T-cell (primary cell): ENCODE measurements around the gene NOTCH1. TPM values are rescaled to one million over a fixed set of nuclear protein-coding genes. Genes with fewer than 3 reads are reported as not detected.

ENCODE experiments used
- ATAC-seq, 4 experiments: fragments of 200-7000 bp in 3 of 4; fragments of 150-1000 bp in 1 of 4; cut with Tn5 transposase; replicated peaks in 1 of 4; 1 replicate in 3 of 4; 2 replicates in 1 of 4; pipeline ENCODE4 v1.10.0; 2021; ENCODE audit warnings: moderate library complexity in 3 of 4, mild to moderate bottlenecking in 2 of 4, moderate number of reproducible peaks in 1 of 4
- CTCF ChIA-PET, 2 donors: fragments of 300-600 bp; sonication (Branson Sonifier 250); formaldehyde crosslinking; loops; one replicate each; lab custom pipeline; 2022; ENCODE audit warnings: antibody characterized with exemption in 2 of 2; lab: Charles Lee
- POLR2A ChIA-PET, 2 donors: fragments of 300-600 bp; sonication (Branson Sonifier 250); formaldehyde crosslinking; loops; one replicate each; lab custom pipeline; 2022; ENCODE audit warnings: antibody characterized with exemption in 2 of 2; lab: Charles Lee
- DNase-seq, 35 experiments: peaks; one replicate each; pipeline versions ENCODE4 v3.0.0 to v3.0.0-alpha.2; 2013 to 2023
- H3K27ac ChIP-seq: one replicate; pipeline ENCODE4 v1.5.1; 2013; ENCODE audit warnings: low read length
- H3K27me3 ChIP-seq, 2 experiments: replicated peaks in 1 of 2; 1 replicate in 1 of 2; 2 replicates in 1 of 2; pipeline versions ENCODE4 v1.6.1 to v1.7.0; 2013; ENCODE audit warnings: low read length in 1 of 2, mixed read lengths in 1 of 2; ENCODE audit not compliant: control insufficient read depth in 2 of 2, insufficient read depth in 2 of 2; ENCODE audit errors: extremely low read depth in 1 of 2
- H3K36me3 ChIP-seq, 2 donors: 1 replicate in 1 of 2; 2 replicates in 1 of 2; pipeline versions ENCODE4 v1.6.1 to v1.7.0; 2013; ENCODE audit warnings: low read length in 1 of 2; ENCODE audit not compliant: control insufficient read depth in 2 of 2, insufficient read depth in 1 of 2; ENCODE audit errors: extremely low read depth in 1 of 2
- H3K4me1 ChIP-seq, 2 experiments: 1 replicate in 1 of 2; 2 replicates in 1 of 2; pipeline versions ENCODE4 v1.6.1 to v1.7.0; 2013; ENCODE audit warnings: low read length in 2 of 2, mixed read lengths in 1 of 2; ENCODE audit not compliant: insufficient read depth in 2 of 2, control insufficient read depth in 1 of 2; ENCODE audit errors: extremely low read depth in 1 of 2
- H3K4me3 ChIP-seq, 2 donors: 1 replicate in 1 of 2; 2 replicates in 1 of 2; pipeline versions ENCODE4 v1.5.1 to v1.7.0; 2013; ENCODE audit warnings: mild to moderate bottlenecking in 2 of 2, low read length in 1 of 2, moderate library complexity in 1 of 2; ENCODE audit not compliant: control insufficient read depth in 1 of 2; ENCODE audit errors: extremely low read depth in 1 of 2
- H3K9me3 ChIP-seq: 2 replicates; pipeline ENCODE4 v1.7.0; 2013
- H3K27ac Mint-ChIP-seq, 2 donors: one replicate each; pipeline ENCODE4 v1.8.0; 2020 to 2021; ENCODE audit warnings: mild to moderate bottlenecking in 2 of 2, mixed read lengths in 2 of 2
- H3K27me3 Mint-ChIP-seq, 2 donors: one replicate each; pipeline ENCODE4 v1.8.0; 2021 to 2022; ENCODE audit warnings: mixed read lengths in 2 of 2
- H3K36me3 Mint-ChIP-seq: one replicate; pipeline ENCODE4 v1.8.0; 2021; ENCODE audit warnings: mixed read lengths
- H3K4me1 Mint-ChIP-seq, 3 donors: one replicate each; pipeline ENCODE4 v1.8.0; 2020 to 2022; ENCODE audit warnings: mixed read lengths in 3 of 3, mild to moderate bottlenecking in 1 of 3
- H3K4me3 Mint-ChIP-seq, 3 donors: one replicate each; pipeline ENCODE4 v1.8.0; 2020 to 2022; ENCODE audit warnings: mild to moderate bottlenecking in 3 of 3, mixed read lengths in 3 of 3, moderate library complexity in 3 of 3
- H3K9me3 Mint-ChIP-seq, 3 donors: one replicate each; pipeline ENCODE4 v1.8.0; 2020 to 2022; ENCODE audit warnings: mixed read lengths in 3 of 3
- WGBS: methylation state at CpG from one replicate; pipeline ENCODE4 v1.1.5; 2013; ENCODE audit warnings: missing lambda C conversion rate; ENCODE audit not compliant: insufficient coverage; 5-methylcytosine and 5-hydroxymethylcytosine counted together
- total RNA-seq, 35 experiments: library from RNA in 6 of 35; stranded (reverse) in 6 of 35; fragments of 120-200 nt in 1 of 35; gene quantifications; one replicate each; pipeline versions ENCODE4 v1.2.1 to v1.2.4 and lab custom pipeline; 2013 to 2026

The NOTCH1 gene
- total RNA-seq, 5 donors from 2014 or later (not counting 1 experiment from before 2014, with no cell fraction given): 50.1 to 96.1 (median 84.1) TPM

DNA sequence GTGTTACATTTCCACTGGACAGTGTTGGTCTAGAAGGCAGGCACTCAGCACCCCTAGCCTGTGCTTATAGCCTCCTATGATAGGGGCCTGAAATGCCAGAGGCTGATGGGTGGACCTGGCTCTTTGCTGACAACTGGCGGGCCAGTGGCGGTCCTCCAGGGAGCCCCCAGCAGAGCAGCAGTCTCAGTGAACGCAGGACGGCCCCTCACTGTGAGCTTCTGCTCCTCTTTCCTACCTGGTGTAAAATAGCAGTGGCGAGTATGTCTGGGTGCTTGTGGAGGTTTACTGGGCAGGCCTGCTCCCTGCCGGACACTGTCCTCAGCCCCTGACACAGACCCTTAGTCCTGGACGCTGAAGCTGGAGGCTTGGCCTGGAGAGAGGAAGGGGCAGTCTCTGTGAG, 59.7 kb downstream of the NOTCH1 start:
- no peak for ATAC-seq
- ChIA-PET CTCF (interaction anchor here (0.6 to 2.2 kb wide), 5 partner anchors 48 to 202 kb away, joined by 3 to 5 read pairs (median 3); no protein-coding TSS in a partner anchor), POLR2A (no interaction called here)
- Histone ChIP-seq H3K27ac (no peak overlapping the region), H3K27me3 (peaks cover 0 to 11% of the 10 kb centered on the region in 2 experiments), H3K36me3 (no peaks in the 10 kb centered on the region), H3K4me3 (no peak overlapping the region), H3K4me1 (peaks cover 7 to 32% of the 10 kb centered on the region in 2 experiments), H3K9me3 (no peaks in the 10 kb centered on the region)
- H3K27ac Mint-ChIP-seq: no peak overlapping the region
- no peak overlapping the region for H3K4me3 Mint-ChIP-seq
- H3K9me3 Mint-ChIP-seq: no peaks in the 10 kb centered on the region
- WGBS: 100% methylated on average over 2 of the region's 7 CpGs
- peaks cover 18 to 25% (median 20%) of the 10 kb centered on the region in 3 donors for H3K4me1 Mint-ChIP-seq
- H3K27me3 Mint-ChIP-seq: no peaks in the 10 kb centered on the region
- no peaks in the 10 kb centered on the region for H3K36me3 Mint-ChIP-seq
- DNase-seq: no peak

DNA sequence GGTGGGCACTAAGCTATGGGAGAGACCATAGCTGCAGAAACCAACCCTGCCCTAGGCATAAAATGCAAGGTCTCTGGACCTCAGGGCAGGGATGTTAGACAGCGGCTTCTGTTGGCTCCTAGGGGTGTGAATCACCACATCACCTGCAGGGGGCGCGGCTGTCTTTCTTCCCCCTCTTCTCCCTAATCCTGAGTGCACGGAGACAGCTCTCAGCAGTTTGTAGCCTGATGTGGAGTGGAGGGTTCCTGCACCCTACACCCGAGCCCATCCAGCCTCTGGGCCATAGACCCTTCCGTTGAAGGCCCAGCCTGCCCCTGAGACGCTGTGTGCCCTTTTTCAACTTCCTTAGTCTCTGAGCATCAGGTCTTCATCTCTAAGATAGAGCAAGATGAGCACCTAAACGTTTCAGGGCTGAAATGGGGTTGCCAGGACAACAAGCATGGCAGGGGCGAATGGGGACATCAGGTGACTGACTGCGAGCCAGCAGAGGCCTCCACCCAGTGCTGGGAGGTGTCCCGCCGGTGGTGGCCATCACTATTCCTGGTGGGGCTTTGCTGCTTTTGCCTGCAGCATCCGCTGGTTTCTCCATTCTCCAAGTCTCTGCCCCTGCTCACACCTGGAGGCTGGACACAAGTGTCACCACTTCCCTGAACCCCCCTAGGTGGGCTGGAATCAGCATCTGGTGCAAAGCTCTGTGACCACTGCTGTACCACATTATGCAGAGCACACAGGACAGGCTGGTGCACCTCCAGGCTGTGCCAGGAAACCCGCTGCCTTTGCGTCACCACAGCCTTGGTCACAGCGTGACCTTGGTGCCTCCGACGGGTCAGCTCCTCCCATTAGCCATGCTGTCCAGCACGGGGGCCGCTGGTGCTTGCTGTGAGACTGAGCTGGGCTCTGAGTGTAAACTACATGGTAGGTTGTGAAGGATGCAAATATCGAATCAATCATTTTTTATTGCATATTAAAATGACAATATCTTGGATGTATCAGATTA, 60.5 kb downstream of the NOTCH1 start:
- Histone ChIP-seq H3K4me3 (no peak overlapping the region), H3K27me3 (peaks cover 0 to 11% of the 10 kb centered on the region in 2 experiments), H3K9me3 (no peaks in the 10 kb centered on the region), H3K4me1 (peaks cover 7 to 36% of the 10 kb centered on the region in 2 experiments), H3K27ac (no peak overlapping the region), H3K36me3 (no peaks in the 10 kb centered on the region)
- 50% methylated on average over 10 of the region's 21 CpGs for WGBS
- Mint-ChIP-seq H3K27me3 (no peaks in the 10 kb centered on the region), H3K27ac (peak overlapping the region; percentile 36 to 52), H3K9me3 (no peaks in the 10 kb centered on the region), H3K36me3 (no peaks in the 10 kb centered on the region), H3K4me1 (peaks cover 21 to 26% (median 23%) of the 10 kb centered on the region in 3 donors), H3K4me3 (peak overlapping the region; percentile 53 to 73 (median 67))
- ChIA-PET POLR2A (interaction anchor here (0.6 kb wide), 2 partner anchors 242 to 243 kb away, joined by 3 to 9 read pairs; no protein-coding TSS in a partner anchor), CTCF (interaction anchor here (0.6 to 2.2 kb wide), 5 partner anchors 48 to 203 kb away, joined by 3 to 5 read pairs (median 4); no protein-coding TSS in a partner anchor)
- peak; percentile 55 to 90 (median 77) for DNase-seq
- ATAC-seq: no peak

DNA sequence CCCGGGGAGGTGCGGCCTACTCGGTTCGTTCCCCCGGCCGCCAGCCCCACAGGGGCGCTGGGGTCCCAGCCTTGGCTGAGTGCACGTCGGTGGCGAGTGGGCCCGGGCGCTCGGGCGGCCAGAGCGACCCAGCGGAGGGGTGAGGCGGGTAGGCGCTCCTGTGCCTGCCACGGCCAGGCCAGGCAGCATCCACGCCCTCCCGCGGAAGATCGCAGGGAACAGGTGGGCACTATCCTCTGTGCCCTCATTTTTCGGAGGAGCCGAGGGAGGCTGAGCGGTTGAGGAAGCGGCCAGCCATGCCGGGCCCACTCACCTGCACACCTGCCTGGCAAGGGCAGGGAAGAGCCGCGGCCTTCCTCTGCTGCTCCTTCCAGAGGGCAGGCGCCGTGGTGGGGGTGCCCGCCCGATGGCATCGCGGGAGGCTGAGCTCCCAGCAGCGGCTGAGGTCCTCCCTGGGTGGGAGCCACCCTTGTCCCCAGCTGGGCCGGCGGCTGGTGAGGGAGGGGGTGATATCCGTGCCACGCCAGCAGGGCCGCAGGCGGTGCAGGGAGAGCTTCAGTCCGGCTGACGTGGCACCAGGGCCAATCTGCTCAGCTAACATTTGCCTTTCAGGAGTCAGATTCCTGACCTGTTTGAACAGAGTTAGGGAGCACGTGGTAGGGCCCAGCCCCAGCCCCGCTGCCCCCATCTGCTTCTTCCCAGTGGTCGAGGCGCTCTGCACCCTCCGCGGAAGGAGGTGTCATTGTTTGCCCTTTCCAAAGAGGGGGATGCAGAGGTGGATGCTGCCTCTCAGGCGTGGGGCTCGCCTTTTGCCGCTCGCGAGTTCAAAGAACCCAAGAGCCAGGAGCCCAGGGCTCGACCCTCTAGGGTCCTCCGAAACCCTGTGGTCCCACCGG, 61.4 kb downstream of the NOTCH1 start:
- peaks cover 0 to 11% of the 10 kb centered on the region in 2 experiments for H3K27me3 ChIP-seq
- Mint-ChIP-seq H3K4me1 (peaks cover 28 to 34% (median 31%) of the 10 kb centered on the region in 3 donors), H3K4me3 (peak overlapping the region; percentile 53 to 73 (median 67)), H3K9me3 (no peaks in the 10 kb centered on the region), H3K27ac (peak overlapping the region; percentile 36 to 39), H3K36me3 (peaks cover 3% of the 10 kb centered on the region), H3K27me3 (no peaks in the 10 kb centered on the region)
- peaks cover 0 to 4% of the 10 kb centered on the region in 2 donors for H3K36me3 ChIP-seq
- DNase-seq (peak in 16 of 35 experiments; percentile 6 to 42 (median 16)), ATAC-seq (no peak)
- peaks cover 7 to 46% of the 10 kb centered on the region in 2 experiments for H3K4me1 ChIP-seq
- H3K27ac ChIP-seq: peak overlapping the region; percentile 23
- H3K4me3 ChIP-seq: no peak overlapping the region
- ChIA-PET CTCF (interaction anchor here (1.1 to 2.2 kb wide), 3 partner anchors 55 to 147 kb away, joined by 4 to 6 read pairs (median 5); no protein-coding TSS in a partner anchor), POLR2A (interaction anchor here in 1 of 2 donors (0.6 kb wide), 1 partner anchor 243 kb away, joined by 9 read pairs; no protein-coding TSS in a partner anchor)
- H3K9me3 ChIP-seq: no peaks in the 10 kb centered on the region
- WGBS: 44% methylated on average over 57 of the region's 59 CpGs

DNA sequence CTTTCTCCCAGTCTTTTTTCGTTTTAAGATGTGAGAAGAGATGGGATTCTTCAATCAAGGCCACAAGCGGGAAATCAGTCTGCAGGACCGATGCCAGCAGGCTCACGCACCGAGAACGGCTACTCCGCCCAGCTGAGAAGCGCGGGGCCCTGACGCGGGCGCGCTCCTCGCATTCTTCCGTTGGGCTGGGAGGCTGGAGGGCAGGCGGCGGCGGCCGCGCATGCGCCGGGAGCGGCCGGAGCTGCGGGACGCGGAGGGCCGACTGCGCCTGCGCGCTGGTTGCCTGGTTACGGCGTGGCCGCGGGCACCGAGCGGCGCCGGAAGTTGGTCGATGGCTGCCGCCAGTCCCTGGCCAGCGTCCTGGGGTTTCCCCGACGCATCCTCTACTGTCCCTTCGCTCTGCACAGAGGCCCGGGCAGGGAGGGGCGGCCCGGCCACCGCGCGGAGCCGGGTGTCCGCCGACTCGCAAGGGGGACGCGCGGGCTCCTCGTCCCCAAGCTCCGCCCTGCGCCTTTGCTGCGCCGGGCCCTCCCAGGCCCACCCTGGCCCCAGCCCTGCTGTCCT, 62.2 kb downstream of the NOTCH1 start:
- H3K27me3 ChIP-seq: peaks cover 0 to 11% of the 10 kb centered on the region in 2 experiments
- H3K36me3 ChIP-seq: peaks cover 0 to 7% of the 10 kb centered on the region in 2 donors
- peak overlapping the region; percentile 49 to 64 for H3K4me3 ChIP-seq
- DNase-seq: peak; percentile 85 to 99 (median 94)
- Mint-ChIP-seq H3K9me3 (no peaks in the 10 kb centered on the region), H3K36me3 (peaks cover 7% of the 10 kb centered on the region), H3K27ac (peak overlapping the region; percentile 93 to 97), H3K4me1 (peaks cover 34 to 35% (median 34%) of the 10 kb centered on the region in 3 donors), H3K27me3 (no peaks in the 10 kb centered on the region), H3K4me3 (peak overlapping the region; percentile 78 to 97 (median 94))
- POLR2A ChIA-PET: no interaction called here
- peak; percentile 65 to 70 (median 69) for ATAC-seq
- peak overlapping the region; percentile 97 for H3K27ac ChIP-seq
- CTCF ChIA-PET: interaction anchor here in 1 of 2 donors (1.1 to 1.2 kb wide), 2 partner anchors 55 to 148 kb away, joined by 4 to 6 read pairs; no protein-coding TSS in a partner anchor
- H3K4me1 ChIP-seq: peaks cover 7 to 44% of the 10 kb centered on the region in 2 experiments
- H3K9me3 ChIP-seq: no peaks in the 10 kb centered on the region
- under 1% methylated on average over 63 of the region's 63 CpGs for WGBS

DNA sequence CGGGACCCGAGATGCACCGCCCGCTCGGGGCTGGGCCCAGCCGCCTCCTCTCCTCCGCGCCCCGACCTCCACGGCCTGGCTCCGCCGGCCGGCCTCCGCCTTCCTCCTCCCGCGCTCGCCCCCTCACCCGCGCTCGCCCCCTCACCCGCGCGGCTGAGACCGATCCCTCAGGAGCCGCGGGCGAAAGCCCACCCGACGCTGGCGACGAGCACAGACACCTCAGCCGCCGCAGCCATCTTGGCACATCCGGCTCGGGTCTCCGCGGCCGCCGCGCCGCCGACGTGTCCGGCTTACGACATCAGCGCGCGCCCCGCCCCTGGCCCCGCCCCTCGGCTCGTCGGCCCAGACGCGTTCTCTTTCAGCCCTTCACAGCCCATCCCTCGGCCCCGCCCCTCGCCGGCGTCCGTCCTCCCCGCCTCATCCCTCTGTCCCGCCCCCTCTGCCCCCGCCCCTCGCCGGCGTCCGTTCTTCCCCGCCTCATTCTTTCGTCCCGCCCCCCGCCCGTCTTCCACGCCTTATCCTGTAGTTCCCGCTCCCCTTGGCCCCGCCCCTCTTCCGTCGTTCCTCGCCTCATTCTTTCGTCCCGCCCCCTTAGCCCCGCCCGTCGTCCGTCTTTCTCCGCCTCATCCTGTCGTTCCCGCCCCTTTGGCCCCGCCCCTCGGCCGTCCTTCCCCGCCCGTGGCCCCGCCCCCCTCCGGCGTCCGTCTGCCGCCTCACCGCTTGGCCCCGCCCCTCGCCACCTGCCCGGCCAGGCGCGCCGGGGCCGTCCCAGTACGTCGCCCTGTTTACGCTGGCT, 62.9 kb downstream of the NOTCH1 start, which contains the start of gene SEC16A:
Gene SEC16A, minus strand, starts transcription at position 248 of the 796 bp plus-strand sequence. CDS start 5,425 bp downstream, outside the sequence.
- Mint-ChIP-seq H3K9me3 (no peaks in the 10 kb centered on the region), H3K27me3 (no peaks in the 10 kb centered on the region), H3K4me3 (peak within 1 kb of the TSS; percentile 94 to 97 (median 94)), H3K36me3 (peaks cover 7% of the 10 kb centered on the region), H3K27ac (peak within 1 kb of the TSS; percentile 97), H3K4me1 (peaks cover 37 to 40% (median 38%) of the 10 kb centered on the region in 3 donors)
- peaks cover 0 to 13% of the 10 kb centered on the region in 2 donors for H3K36me3 ChIP-seq
- ChIA-PET CTCF (interaction anchor here in 1 of 2 donors (1.1 kb wide), 1 partner anchor 56 kb away, joined by 6 read pairs; no protein-coding TSS in a partner anchor), POLR2A (no interaction called here)
- H3K9me3 ChIP-seq: no peaks in the 10 kb centered on the region
- peak within 1 kb of the TSS; percentile 64 to 77 for H3K4me3 ChIP-seq
- ATAC-seq (peak; percentile 68 to 78 (median 72)), DNase-seq (peak; percentile 96 to 100 (median 99))
- peaks cover 7 to 44% of the 10 kb centered on the region in 2 experiments for H3K4me1 ChIP-seq
- H3K27me3 ChIP-seq: peaks cover 0 to 6% of the 10 kb centered on the region in 2 experiments
- WGBS: under 1% methylated on average over 85 of the region's 109 CpGs
- peak within 1 kb of the TSS; percentile 97 for H3K27ac ChIP-seq
